OCI-LY3 (cell line): ENCODE measurements around the gene NSRP1.

Experiments used
- H2AFZ ChIP-seq: fragments of 200-600, 300-600 bp; shearing (Covaris generic); 2 replicates; pipeline ENCODE4 v1.6.0; 2014; ENCODE audit warnings: antibody characterized with exemption, low read depth, low read length
- H3K27ac ChIP-seq: fragments of 200-600, 300-600 bp; sonication (generic); 2 replicates; pipeline ENCODE4 v1.5.1; 2014; ENCODE audit warnings: mild to moderate bottlenecking, low read length, moderate library complexity, mixed read lengths
- H3K27me3 ChIP-seq: fragments of 200-600, 300-600 bp; sonication (generic); 2 replicates; pipeline ENCODE4 v1.6.1; 2014; ENCODE audit warnings: low read depth, low read length, mixed read lengths
- H3K36me3 ChIP-seq: fragments of 200-600, 300-600 bp; sonication (generic); replicated peaks from 2 replicates; pipeline ENCODE3; 2014; ENCODE audit warnings: low read depth, low read length, mixed read lengths
- H3K4me1 ChIP-seq: fragments of 300-600, 200-600 bp; sonication (generic); 2 replicates; pipeline ENCODE4 v1.6.1; 2014; ENCODE audit warnings: low read length, mixed read lengths
- H3K4me2 ChIP-seq: fragments of 200-600, 300-600 bp; sonication (generic); 2 replicates; pipeline ENCODE4 v1.6.1; 2014; ENCODE audit warnings: low read length, mixed read lengths
- H3K4me3 ChIP-seq: fragments of 300-600, 200-600 bp; sonication (generic); 2 replicates; pipeline ENCODE4 v1.5.1; 2014; ENCODE audit warnings: antibody characterized with exemption, mild to moderate bottlenecking, low read length, moderate library complexity
- H3K79me2 ChIP-seq: fragments of 300-600, 200-600 bp; shearing (Covaris generic); 2 replicates; pipeline ENCODE4 v1.6.1; 2014; ENCODE audit warnings: mild to moderate bottlenecking, low read length, mixed read lengths
- H3K9ac ChIP-seq: fragments of 300-600, 200-600 bp; shearing (Covaris generic); 2 replicates; pipeline ENCODE4 v1.6.0; 2014; ENCODE audit warnings: mild to moderate bottlenecking, low read length, moderate library complexity
- H3K9me3 ChIP-seq: fragments of 200-600, 300-600 bp; shearing (Covaris generic); 2 replicates; pipeline ENCODE4 v1.6.1; 2014; ENCODE audit warnings: low read length, mixed read lengths; ENCODE audit not compliant: insufficient read depth
- H4K20me1 ChIP-seq: fragments of 200-600, 300-600 bp; sonication (generic); 2 replicates; pipeline ENCODE4 v1.6.1; 2016; ENCODE audit warnings: low read length, mixed read lengths; ENCODE audit not compliant: insufficient read depth
- CTCF ChIP-seq: fragments of 200-600, 300-600 bp; sonication (generic); IDR thresholded peaks from 2 replicates; pipeline ENCODE4 v1.5.1; 2014; ENCODE audit warnings: antibody characterized with exemption, low read length, low read depth
- EZH2phosphoT487 ChIP-seq: fragments of 200-600 bp; shearing (Covaris generic); IDR thresholded peaks from 2 replicates; pipeline ENCODE4 v1.6.1; 2018; ENCODE audit warnings: antibody characterized with exemption, mixed run types, low read depth

NSRP1 gene

GRCh38 chr17:30176855-30177254 is 60.2 kb downstream of the NSRP1 start:
- no peak overlapping the region for H3K4me2 ChIP-seq
- H3K36me3 ChIP-seq, result peaks cover 28% of the 10 kb centered on the region
- H3K4me1 ChIP-seq, result peaks cover 20% of the 10 kb centered on the region
- no peak for TF ChIP-seq EZH2phosphoT487
- no peak for TF ChIP-seq CTCF
- peaks cover 27% of the 10 kb centered on the region for H4K20me1 ChIP-seq
- H3K79me2 ChIP-seq, result no peaks in the 10 kb centered on the region; the same call in 1 of the 2 replicates
- H3K4me3 ChIP-seq, result no peak overlapping the region
- no peak overlapping the region for H3K27ac ChIP-seq
- peaks cover 5% of the 10 kb centered on the region; the same call in 1 of the 2 replicates for H3K27me3 ChIP-seq
- H2AFZ ChIP-seq, result no peak overlapping the region
- no peaks in the 10 kb centered on the region for H3K9me3 ChIP-seq
- H3K9ac ChIP-seq, result no peak overlapping the region

- H3K9me3 ChIP-seq, result no peaks in the 10 kb centered on the region
- peaks cover 2% of the 10 kb centered on the region; the same call in 1 of the 2 replicates for H3K27me3 ChIP-seq
- H3K9ac ChIP-seq, result no peak overlapping the region
- TF ChIP-seq CTCF, result no peak
- TF ChIP-seq EZH2phosphoT487, result no peak
- no peaks in the 10 kb centered on the region for H3K4me1 ChIP-seq
- H3K4me3 ChIP-seq, result no peak overlapping the region
- no peaks in the 10 kb centered on the region for H4K20me1 ChIP-seq
- H3K4me2 ChIP-seq, result no peak overlapping the region
- no peaks in the 10 kb centered on the region for H3K79me2 ChIP-seq
- H3K36me3 ChIP-seq, result peaks cover 19% of the 10 kb centered on the region
- no peak overlapping the region for H3K27ac ChIP-seq
- H2AFZ ChIP-seq, result no peak overlapping the region
These were observed 70.1 kb downstream of the NSRP1 start for GRCh38 chr17:30186761-30187160.

DNA sequence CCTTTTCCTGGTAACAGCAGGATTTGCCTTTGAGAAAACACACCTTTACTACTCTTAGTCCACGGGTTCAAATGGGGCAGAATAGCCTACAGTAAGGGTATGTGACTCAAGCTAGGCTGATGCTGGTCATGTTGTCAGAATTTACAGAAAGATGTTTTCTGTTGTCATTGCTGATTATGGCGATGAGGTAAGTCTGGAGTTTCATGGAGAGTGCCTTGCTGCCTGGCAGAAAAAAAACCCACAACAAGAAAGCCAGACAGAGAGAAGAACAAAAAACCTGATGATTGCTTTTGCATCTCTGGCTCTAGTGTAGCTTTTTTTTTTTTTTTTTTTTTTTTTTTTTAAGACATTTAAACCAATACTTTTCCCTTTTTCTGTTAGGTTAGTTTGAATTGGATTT is 71.0 kb downstream of the NSRP1 start:
- H3K9ac ChIP-seq, result no peak overlapping the region
- H3K9me3 ChIP-seq, result no peaks in the 10 kb centered on the region
- H3K36me3 ChIP-seq, result peaks cover 19% of the 10 kb centered on the region
- no peaks in the 10 kb centered on the region for H3K4me1 ChIP-seq
- H3K4me2 ChIP-seq, result no peak overlapping the region
- peaks cover 9% of the 10 kb centered on the region for H3K27me3 ChIP-seq
- no peak overlapping the region for H3K4me3 ChIP-seq
- TF ChIP-seq EZH2phosphoT487, result no peak
- no peak for TF ChIP-seq CTCF
- H4K20me1 ChIP-seq, result no peaks in the 10 kb centered on the region
- H2AFZ ChIP-seq, result no peak overlapping the region
- H3K79me2 ChIP-seq, result no peaks in the 10 kb centered on the region
- no peak overlapping the region for H3K27ac ChIP-seq

- Histone ChIP-seq H3K4me2 (no peak overlapping the region), H3K36me3 (peaks cover 15% of the 10 kb centered on the region), H3K27me3 (peaks cover 17% of the 10 kb centered on the region), H2AFZ (no peak overlapping the region), H3K4me3 (no peak overlapping the region), H3K9me3 (no peaks in the 10 kb centered on the region), H3K79me2 (no peaks in the 10 kb centered on the region), H4K20me1 (no peaks in the 10 kb centered on the region), H3K27ac (no peak overlapping the region), H3K4me1 (no peaks in the 10 kb centered on the region), H3K9ac (no peak overlapping the region)
- no peak for TF ChIP-seq CTCF
- TF ChIP-seq EZH2phosphoT487, result no peak
These were observed 71.8 kb downstream of the NSRP1 start for GRCh38 chr17:30188211-30188939.
